Stimulated activated CD4-positive, alpha-beta T cell treated with anti-CD3 and anti-CD28 coated beads, Interleukin-2, amount 100 ng/mL, for 4 hours (primary cell): Measurements from ENCODE around the gene BANK1.

Experiments used
- DNase-seq: peaks from one replicate; pipeline ENCODE4 v3.0.0-alpha.2; 2020; ENCODE audit warnings: low read depth

The BANK1 gene

GRCh38 chr4:102027961-102028360 lies 237.4 kb downstream of the BANK1 start:
- no peak for DNase-seq

GRCh38 chr4:102031406-102031805 lies 240.9 kb downstream of the BANK1 start:
- DNase-seq: no peak

GRCh38 chr4:102036016-102036415 lies 245.5 kb downstream of the BANK1 start:
- no peak for DNase-seq

GRCh38 chr4:102036619-102037376 lies 246.3 kb downstream of the BANK1 start:
- no peak for DNase-seq

- DNase-seq: no peak
Observed at GRCh38 chr4:102037566-102037965, 247.0 kb downstream of the BANK1 start.

- no peak for DNase-seq
Observed at GRCh38 chr4:102042871-102043802, 252.6 kb downstream of the BANK1 start.

GRCh38 chr4:102047616-102048015 lies 257.1 kb downstream of the BANK1 start:
- DNase-seq: no peak

- DNase-seq: no peak
Observed at GRCh38 chr4:102055805-102056204, 265.3 kb downstream of the BANK1 start.

GRCh38 chr4:102057122-102057521 lies 266.6 kb downstream of the BANK1 start:
- DNase-seq: no peak

GRCh38 chr4:102061133-102061532 lies 270.6 kb downstream of the BANK1 start:
- no peak for DNase-seq

- no peak for DNase-seq
Observed at GRCh38 chr4:102064747-102065442, 274.4 kb downstream of the BANK1 start.

- DNase-seq: no peak
Observed at GRCh38 chr4:102076622-102077021, 286.1 kb downstream of the BANK1 start.

- DNase-seq: no peak
Observed at GRCh38 chr4:102080184-102080583, 289.7 kb downstream of the BANK1 start.

GRCh38 chr4:102089850-102090621 lies 299.5 kb downstream of the BANK1 start:
- DNase-seq: no peak

- DNase-seq: no peak
Observed at GRCh38 chr4:102091656-102092055, 301.1 kb downstream of the BANK1 start.

GRCh38 chr4:102094481-102094880 lies 304.0 kb downstream of the BANK1 start:
- no peak for DNase-seq

- DNase-seq: no peak
Observed at GRCh38 chr4:102103368-102103767, 312.8 kb downstream of the BANK1 start.

GRCh38 chr4:102104278-102104677 lies 313.7 kb downstream of the BANK1 start:
- no peak for DNase-seq

- DNase-seq: no peak
Observed at GRCh38 chr4:102105983-102106382, 315.5 kb downstream of the BANK1 start.

- DNase-seq: no peak
Observed at GRCh38 chr4:102114118-102114630, 323.6 kb downstream of the BANK1 start.

- DNase-seq: no peak
Observed at GRCh38 chr4:102116121-102116520, 325.6 kb downstream of the BANK1 start.
